Adrenal gland (tissue), 12 donors: ENCODE measurements around the gene SMIM5. TPM values are rescaled to one million over a fixed set of nuclear protein-coding genes. Genes with fewer than 3 reads are reported as not detected.

Experiments used
- DNase-seq, 7 donors: peaks; one replicate each; pipeline ENCODE4 v3.0.0-alpha.2; 2019 to 2020
- H3K27ac ChIP-seq, 5 donors: fragments of 200-600 bp; sonication (generic) in 4 of 5; 1 replicate in 3 of 5; 2 replicates in 2 of 5; pipeline versions ENCODE4 v1.5.1 to v1.8.0; 2016 to 2020; ENCODE audit warnings: mild to moderate bottlenecking in 1 of 5
- H3K27me3 ChIP-seq: fragments of 200-600 bp; 2 replicates; pipeline ENCODE4 v1.8.0; 2021
- H3K36me3 ChIP-seq, 2 donors: fragments of 200-600 bp; replicated peaks in 1 of 2; 1 replicate in 1 of 2; 2 replicates in 1 of 2; pipeline versions ENCODE4 v1.5.1 to v1.8.0; 2018 to 2022
- H3K4me1 ChIP-seq, 2 donors: fragments of 200-600 bp; replicated peaks in 1 of 2; 1 replicate in 1 of 2; 2 replicates in 1 of 2; pipeline versions ENCODE4 v1.5.1 to v1.8.0; 2018 to 2021
- H3K4me3 ChIP-seq, 4 donors: fragments of 200-600 bp; sonication (generic) in 3 of 4; one replicate each; pipeline ENCODE4 v1.5.1; 2016 to 2018
- H3K9me3 ChIP-seq, 3 donors: fragments of 200-600 bp; sonication (generic) in 1 of 3; replicated peaks in 1 of 3; 1 replicate in 2 of 3; 2 replicates in 1 of 3; pipeline versions ENCODE4 v1.5.1 to v1.8.0; 2016 to 2021
- CTCF ChIP-seq, 6 experiments: fragments of 450-650 bp in 4 of 6; fragments of 200-600 bp in 2 of 6; sonication (generic) in 1 of 6; IDR thresholded peaks; 1 replicate in 5 of 6; 2 replicates in 1 of 6; pipeline versions ENCODE4 v1.5.1 to v1.8.0; 2016 to 2021; ENCODE audit warnings: antibody characterized with exemption in 6 of 6, mild to moderate bottlenecking in 2 of 6, moderate library complexity in 1 of 6
- POLR2A ChIP-seq, 2 donors: fragments of 450-650 bp; IDR thresholded peaks; one replicate each; pipeline ENCODE4 v1.6.1; 2017; ENCODE audit warnings: antibody characterized with exemption in 2 of 2, mild to moderate bottlenecking in 2 of 2, moderate library complexity in 1 of 2
- WGBS, 4 donors: extraction: QIAGEN DNeasy Blood & Tissue Kit in 2 of 4; methylation state at CpG; one replicate each; pipeline versions ENCODE4 v1.1.5 to v1.1.7; 2013 to 2017; 5-methylcytosine and 5-hydroxymethylcytosine counted together
- intact Hi-C, 2 donors: fragments of 100-400 bp; cut with DNase I; formaldehyde crosslinking; loops; one replicate each; pipeline versions ENCODE4 v1.14.1 to v1.15.0; 2022 to 2023
- polyA plus RNA-seq, 3 donors: library from polyadenylated mRNA; stranded (reverse); fragments of 200-250 nt in 2 of 3; fragments of 350-450 nt in 1 of 3; fragmentation: Illumina TruSeq in 1 of 3; extraction: RNeasy Lipid Tissue Mini Kit (QIAGEN cat#74804) in 1 of 3; gene quantifications; one replicate each; pipeline ENCODE4 v1.2.3, GENCODE V29; 2013 to 2014
- total RNA-seq, 9 donors: library from RNA; depleted of rRNA in 4 of 9; stranded (reverse); fragments of >200 nt in 4 of 9; fragments of 120-200 nt in 1 of 9; fragmentation: NEBNext Ultra II Directional in 1 of 9; extraction: Animal tissue kit (Norgen Biotek cat#: 25700) in 1 of 9; gene quantifications; one replicate each; pipeline versions ENCODE4 v1.1.0 to v1.2.4, GENCODE V29; 2013 to 2023
- donor health status: healthy with polysubstance abuse.
- donor health status: Bipolar disorder and iron deficiency.
- donor health status: DM: yes; HTN: yes; CAD: no.
- donor health status: DM: no; HTN: no; CAD: no.
- donor health status: DM: no; HTN: no; CAD: no.
- donor health status: DM: yes; HTN: yes; CAD: no.

SMIM5 gene
- total and polyA plus RNA-seq, 12 donors, result 0.13 to 2.6 (median 0.77) TPM; not detected in 4

- no peak for DNase-seq
- intact Hi-C loops, result loop anchor here in 1 of 2 donors (5.0 kb wide), 1 partner anchor 116 kb away; no protein-coding TSS in a partner anchor
These were observed 1.9 kb upstream of the SMIM5 start for GRCh38 chr17:75631353-75631752.

DNA sequence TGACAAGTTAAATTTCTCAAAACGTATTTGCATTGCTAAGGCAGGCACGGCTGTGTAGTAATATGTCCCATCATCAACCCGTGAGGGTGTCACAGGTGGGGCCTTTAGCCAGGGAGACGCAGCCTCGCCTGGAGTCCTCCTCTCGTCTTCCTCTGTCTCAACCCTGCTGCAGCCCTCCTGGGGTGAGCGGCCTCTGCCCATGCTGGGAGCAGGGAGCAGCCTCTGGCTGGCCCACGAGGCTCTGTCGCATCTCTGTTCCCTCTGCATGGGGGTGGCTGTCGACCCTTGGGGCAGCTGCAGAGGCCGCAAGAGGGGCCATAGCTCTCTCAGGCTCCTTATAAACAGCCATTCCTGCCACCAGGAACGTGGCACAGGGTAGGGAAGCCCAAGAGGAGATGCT is 806 bp upstream of the SMIM5 start:
- H3K27ac ChIP-seq, result peak overlapping the region in 2 of 5 donors; percentile 72 to 80
- 70 to 82% (median 75%) methylated on average over 6 to 12 of the region's 12 CpGs for WGBS, 4 donors

More at GRCh38 chr17:75631353-75631752, 1.9 kb upstream of the SMIM5 start:
- Histone ChIP-seq H3K27me3 (no peaks in the 10 kb centered on the region), H3K4me1 (peaks cover 14 to 18% of the 10 kb centered on the region in 2 donors), H3K9me3 (no peaks in the 10 kb centered on the region), H3K36me3 (peaks cover 0 to 6% of the 10 kb centered on the region in 2 donors), H3K4me3 (no peak overlapping the region), H3K27ac (no peak overlapping the region)
- TF ChIP-seq CTCF (IDR thresholded peaks at IDR 0.05) (no peak), POLR2A (IDR thresholded peaks at IDR 0.05) (no peak)
- 78 to 94% (median 89%) methylated on average over 6 to 27 of the region's 27 CpGs for WGBS, 4 donors

GRCh38 chr17:75633486-75634375 is 497 bp downstream of the SMIM5 start:
- H3K9me3 ChIP-seq, result no peaks in the 10 kb centered on the region
- DNase-seq, result peak; percentile 88 to 97 (median 94)
- H3K4me1 ChIP-seq, result peaks cover 14 to 18% of the 10 kb centered on the region in 2 donors
- H3K27me3 ChIP-seq, result no peaks in the 10 kb centered on the region
- intact Hi-C loops, result loop anchor here in 1 of 2 donors (5.0 kb wide), 1 partner anchor 114 kb away; no protein-coding TSS in a partner anchor
- peak overlapping the region in 4 of 5 donors; percentile 51 to 80 (median 70) for H3K27ac ChIP-seq
- H3K36me3 ChIP-seq, result no peaks in the 10 kb centered on the region
- no peak overlapping the region for H3K4me3 ChIP-seq
- TF ChIP-seq CTCF (IDR thresholded peaks at IDR 0.05) (peak; percentile 30 to 53 (median 48)), POLR2A (IDR thresholded peaks at IDR 0.05) (no peak)
- WGBS, 4 donors, result 8 to 18% (median 15%) methylated on average over 14 to 27 of the region's 27 CpGs

More for the DNA sequence above, 806 bp upstream of the SMIM5 start:
- Histone ChIP-seq H3K9me3 (no peaks in the 10 kb centered on the region), H3K4me1 (peaks cover 14 to 18% of the 10 kb centered on the region in 2 donors), H3K4me3 (no peak overlapping the region), H3K36me3 (no peaks in the 10 kb centered on the region), H3K27me3 (no peaks in the 10 kb centered on the region)
- intact Hi-C loops, result loop anchor here in 1 of 2 donors (5.0 kb wide), 1 partner anchor 115 kb away; no protein-coding TSS in a partner anchor
- TF ChIP-seq CTCF (IDR thresholded peaks at IDR 0.05) (no peak), POLR2A (IDR thresholded peaks at IDR 0.05) (no peak)
- no peak for DNase-seq

- intact Hi-C loops, result loop anchor here in 1 of 2 donors (5.0 kb wide), 1 partner anchor 113 kb away; no protein-coding TSS in a partner anchor
- no peaks in the 10 kb centered on the region for H3K9me3 ChIP-seq
- H3K4me1 ChIP-seq, result peaks cover 14 to 18% of the 10 kb centered on the region in 2 donors
- peak overlapping the region in 2 of 5 donors; percentile 72 to 80 for H3K27ac ChIP-seq
- 76 to 91% (median 78%) methylated on average over 4 to 9 of the region's 9 CpGs for WGBS, 4 donors
- H3K36me3 ChIP-seq, result no peaks in the 10 kb centered on the region
- H3K27me3 ChIP-seq, result no peaks in the 10 kb centered on the region
- no peak for DNase-seq
- H3K4me3 ChIP-seq, result no peak overlapping the region
- no peak for TF ChIP-seq CTCF (IDR thresholded peaks at IDR 0.05)
- TF ChIP-seq POLR2A (IDR thresholded peaks at IDR 0.05), result no peak
These were observed 1.1 kb downstream of the SMIM5 start for GRCh38 chr17:75634376-75634740.
